Brain microvascular endothelial cell (primary cell): ENCODE results near the gene DNAH10.

Experiments used
- DNase-seq: peaks from one replicate; pipeline ENCODE4 v3.0.0-alpha.2; 2020
- H3K27ac ChIP-seq: fragments of 250-450 bp; sonication (Bioruptor Pico); 2 replicates; pipeline ENCODE4 v1.5.1; 2020; ENCODE audit warnings: mild to moderate bottlenecking, moderate library complexity
- H3K27me3 ChIP-seq: fragments of 250-450 bp; sonication (Bioruptor Pico); replicated peaks from 2 replicates; pipeline ENCODE4 v1.5.1; 2020; ENCODE audit warnings: mild to moderate bottlenecking
- H3K36me3 ChIP-seq: fragments of 250-450 bp; sonication (Bioruptor Pico); replicated peaks from 2 replicates; pipeline ENCODE4 v1.5.1; 2020; ENCODE audit warnings: mild to moderate bottlenecking
- H3K4me3 ChIP-seq: 2 replicates; pipeline ENCODE4 v1.5.1; 2011; ENCODE audit warnings: low read depth, mild to moderate bottlenecking, control low read depth, low read length, moderate library complexity
- CTCF ChIP-seq: IDR thresholded peaks from 2 replicates; pipeline ENCODE4 v1.5.1; 2011; ENCODE audit warnings: low read depth, mild to moderate bottlenecking, moderate library complexity, low read length, control low read depth, inconsistent platforms; ENCODE audit errors: missing control alignments
- in situ Hi-C: cut with HindIII; loops from 2 replicates; pipeline ENCODE4 v1.10.0; 2017; ENCODE audit warnings: low sequenced_read_pairs, low pct_ligation_motif_present

DNAH10 gene

GRCh38 chr12:123960029-123960735 is 198.1 kb downstream of the DNAH10 start:
- DNase-seq: no peak
- Histone ChIP-seq H3K27me3 (no peaks in the 10 kb centered on the region), H3K36me3 (no peaks in the 10 kb centered on the region), H3K4me3 (no peak overlapping the region), H3K27ac (no peak overlapping the region)
- no peak for TF ChIP-seq CTCF
- in situ Hi-C loops: no loop called here

GRCh38 chr12:123960856-123961255 is 198.8 kb downstream of the DNAH10 start:
- H3K27ac ChIP-seq: no peak overlapping the region
- H3K36me3 ChIP-seq: no peaks in the 10 kb centered on the region
- no peaks in the 10 kb centered on the region for H3K27me3 ChIP-seq
- no peak for DNase-seq
- no peak for TF ChIP-seq CTCF
- H3K4me3 ChIP-seq: no peak overlapping the region
- in situ Hi-C loops: no loop called here

GRCh38 chr12:123961585-123962345 is 199.7 kb downstream of the DNAH10 start:
- Histone ChIP-seq H3K27ac (no peak overlapping the region), H3K36me3 (no peaks in the 10 kb centered on the region), H3K4me3 (no peak overlapping the region), H3K27me3 (no peaks in the 10 kb centered on the region)
- in situ Hi-C loops: no loop called here
- TF ChIP-seq CTCF: no peak
- DNase-seq: no peak

- DNase-seq: no peak
- no peaks in the 10 kb centered on the region for H3K27me3 ChIP-seq
- no peak for TF ChIP-seq CTCF
- in situ Hi-C loops: no loop called here
- no peak overlapping the region for H3K4me3 ChIP-seq
- no peaks in the 10 kb centered on the region for H3K36me3 ChIP-seq
- no peak overlapping the region for H3K27ac ChIP-seq
These were observed 200.4 kb downstream of the DNAH10 start for GRCh38 chr12:123962513-123962912.

- no peaks in the 10 kb centered on the region for H3K36me3 ChIP-seq
- no peak for TF ChIP-seq CTCF
- in situ Hi-C loops: no loop called here
- H3K27me3 ChIP-seq: no peaks in the 10 kb centered on the region
- no peak overlapping the region for H3K27ac ChIP-seq
- H3K4me3 ChIP-seq: no peak overlapping the region
- DNase-seq: no peak
These were observed 201.7 kb downstream of the DNAH10 start for GRCh38 chr12:123963821-123964220.
